SK-N-SH treated with all-trans-retinoic acid at 6 μM for 48 hours (cell line): ENCODE measurements around the gene INCENP.

Experiments
- ATAC-seq: fragments of 200-7000 bp; cut with Tn5 transposase; 3 replicates; pipeline ENCODE4 v1.9.1; 2020; ENCODE audit warnings: mild to moderate bottlenecking, moderate library complexity
- ARNTL ChIP-seq: fragments of 450-650 bp; formaldehyde crosslinking; IDR thresholded peaks from 2 replicates; pipeline ENCODE4 v1.5.0; 2020; ENCODE audit warnings: low read depth, mild to moderate bottlenecking, moderate library complexity, borderline replicate concordance
- BACH2 ChIP-seq: fragments of 250-450 bp; sonication (Bioruptor Pico); IDR thresholded peaks from 2 replicates; pipeline ENCODE4 v1.9.0; 2021; ENCODE audit warnings: mild to moderate bottlenecking, borderline replicate concordance
- CSDC2 ChIP-seq: fragments of 250-450 bp; sonication (Bioruptor Pico); IDR thresholded peaks from 2 replicates; pipeline ENCODE4 v1.5.0; 2020; ENCODE audit warnings: mild to moderate bottlenecking, moderate library complexity
- CSRNP3 ChIP-seq: fragments of 250-450 bp; sonication (Bioruptor Pico); IDR thresholded peaks from 2 replicates; pipeline ENCODE4 v1.5.1; 2021; ENCODE audit warnings: mild to moderate bottlenecking, moderate library complexity
- ESRRG ChIP-seq: fragments of 250-450 bp; sonication (Bioruptor Pico); IDR thresholded peaks from 2 replicates; pipeline ENCODE4 v1.6.1; 2021; ENCODE audit warnings: mild to moderate bottlenecking
- GLIS3 ChIP-seq: fragments of 250-450 bp; sonication (Bioruptor Pico); IDR thresholded peaks from 2 replicates; pipeline ENCODE4 v1.5.0; 2020; ENCODE audit warnings: mild to moderate bottlenecking, moderate library complexity
- ISL1 ChIP-seq: fragments of 250-450 bp; sonication (Bioruptor Pico); IDR thresholded peaks from 2 replicates; pipeline ENCODE4 v2.1.2; 2022; ENCODE audit warnings: mild to moderate bottlenecking, moderate library complexity
- OSR1 ChIP-seq: fragments of 250-450 bp; sonication (Bioruptor Pico); IDR thresholded peaks from 2 replicates; pipeline ENCODE4 v1.8.0; 2022; ENCODE audit warnings: moderate library complexity, mild to moderate bottlenecking, inconsistent platforms
- PATZ1 ChIP-seq: fragments of 250-450 bp; sonication (Bioruptor Pico); IDR thresholded peaks from 2 replicates; pipeline ENCODE4 v1.8.0; 2020; ENCODE audit warnings: mild to moderate bottlenecking, moderate library complexity, borderline replicate concordance
- PPARA ChIP-seq: fragments of 250-450 bp; sonication (Bioruptor Pico); IDR thresholded peaks from 2 replicates; pipeline ENCODE4 v1.5.0; 2020; ENCODE audit warnings: mild to moderate bottlenecking, borderline replicate concordance
- RARB ChIP-seq: fragments of 250-450 bp; sonication (Bioruptor Pico); IDR thresholded peaks from 2 replicates; pipeline ENCODE4 v1.8.0; 2021; ENCODE audit warnings: mild to moderate bottlenecking, moderate library complexity
- SNAI2 ChIP-seq: fragments of 250-450 bp; sonication (Bioruptor Pico); IDR thresholded peaks from 2 replicates; pipeline ENCODE4 v1.5.0; 2020; ENCODE audit warnings: mild to moderate bottlenecking, moderate library complexity
- TCF4 ChIP-seq: fragments of 250-450 bp; sonication (Bioruptor Pico); IDR thresholded peaks from 2 replicates; pipeline ENCODE4 v1.8.0; 2021; ENCODE audit warnings: mild to moderate bottlenecking, moderate library complexity, borderline replicate concordance
- TOX ChIP-seq: fragments of 250-450 bp; sonication (Bioruptor Pico); IDR thresholded peaks from 2 replicates; pipeline ENCODE4 v1.8.0; 2021; ENCODE audit warnings: mild to moderate bottlenecking, moderate library complexity, borderline replicate concordance
- ZC3H10 ChIP-seq: fragments of 250-450 bp; sonication (Bioruptor Pico); IDR thresholded peaks from 2 replicates; pipeline ENCODE4 v1.5.1; 2021; ENCODE audit warnings: mild to moderate bottlenecking, moderate library complexity
- ZFP3 ChIP-seq: fragments of 250-450 bp; sonication (Bioruptor Pico); IDR thresholded peaks from 2 replicates; pipeline ENCODE4 v1.5.0; 2020; ENCODE audit warnings: mild to moderate bottlenecking, moderate library complexity
- ZFP30 ChIP-seq: fragments of 450-650 bp; formaldehyde crosslinking; IDR thresholded peaks from 2 replicates; pipeline ENCODE4 v1.5.0; 2022; ENCODE audit warnings: mild to moderate bottlenecking, moderate library complexity
- ZNF565 ChIP-seq: fragments of 450-650 bp; formaldehyde crosslinking; conservative IDR thresholded peaks from 2 replicates; pipeline ENCODE4 v1.5.0; 2020; ENCODE audit warnings: low read depth, mild to moderate bottlenecking, moderate library complexity
- ZNF70 ChIP-seq: fragments of 450-650 bp; formaldehyde crosslinking; IDR thresholded peaks from 2 replicates; pipeline ENCODE4 v1.5.0; 2020; ENCODE audit warnings: mild to moderate bottlenecking, moderate library complexity
- ZNF8 ChIP-seq: fragments of 450-650 bp; formaldehyde crosslinking; IDR thresholded peaks from 2 replicates; pipeline ENCODE4 v1.5.0; 2020; ENCODE audit warnings: mild to moderate bottlenecking, moderate library complexity
- TF ChIP-seq, protein P1 (sequence below): fragments of 250-450 bp; sonication (Bioruptor Pico); IDR thresholded peaks from 2 replicates; pipeline ENCODE4 v1.8.0; 2021; ENCODE audit warnings: low read depth, mild to moderate bottlenecking, moderate library complexity, borderline replicate concordance
- TF ChIP-seq, protein P2 (sequence below): fragments of 250-450 bp; sonication (Bioruptor Pico); IDR thresholded peaks from 2 replicates; pipeline ENCODE4 v1.5.1; 2020; ENCODE audit warnings: low read depth, mild to moderate bottlenecking, moderate library complexity
- TF ChIP-seq, protein P3 (sequence below): fragments of 250-450 bp; sonication (Bioruptor Pico); IDR thresholded peaks from 2 replicates; pipeline ENCODE4 v1.5.0; 2020; ENCODE audit warnings: mild to moderate bottlenecking, moderate library complexity

INCENP gene

GRCh38 chr11:62186195-62186594, 62.4 kb downstream of the INCENP start:
- ATAC-seq = no peak

DNA sequence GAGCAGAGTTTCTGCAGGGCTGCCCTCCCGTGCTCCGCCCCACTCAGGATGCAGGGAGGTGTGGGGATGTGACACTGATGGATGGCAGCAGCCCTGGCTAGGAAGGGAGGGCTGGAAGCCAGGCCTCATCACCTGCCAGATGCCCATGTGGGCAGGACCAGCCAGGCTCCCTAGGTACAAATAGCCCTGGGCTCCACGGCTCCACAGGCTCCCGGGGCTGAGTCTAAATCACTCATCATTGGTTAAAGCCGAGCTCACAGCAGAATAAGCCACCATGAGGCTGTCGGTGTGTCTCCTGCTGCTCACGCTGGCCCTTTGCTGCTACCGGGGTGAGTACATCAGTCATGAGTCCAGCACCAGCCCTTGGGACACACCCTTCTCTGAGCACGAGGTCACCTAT, 66.2 kb downstream of the INCENP start, which contains the start of gene SCGB1D1:
SCGB1D1 (plus strand) TSS at position 206 of the 400 bp plus-strand sequence; CDS start at position 275, 69 bp downstream.
- no peak for ATAC-seq
- TF ChIP-seq, protein P1, sequence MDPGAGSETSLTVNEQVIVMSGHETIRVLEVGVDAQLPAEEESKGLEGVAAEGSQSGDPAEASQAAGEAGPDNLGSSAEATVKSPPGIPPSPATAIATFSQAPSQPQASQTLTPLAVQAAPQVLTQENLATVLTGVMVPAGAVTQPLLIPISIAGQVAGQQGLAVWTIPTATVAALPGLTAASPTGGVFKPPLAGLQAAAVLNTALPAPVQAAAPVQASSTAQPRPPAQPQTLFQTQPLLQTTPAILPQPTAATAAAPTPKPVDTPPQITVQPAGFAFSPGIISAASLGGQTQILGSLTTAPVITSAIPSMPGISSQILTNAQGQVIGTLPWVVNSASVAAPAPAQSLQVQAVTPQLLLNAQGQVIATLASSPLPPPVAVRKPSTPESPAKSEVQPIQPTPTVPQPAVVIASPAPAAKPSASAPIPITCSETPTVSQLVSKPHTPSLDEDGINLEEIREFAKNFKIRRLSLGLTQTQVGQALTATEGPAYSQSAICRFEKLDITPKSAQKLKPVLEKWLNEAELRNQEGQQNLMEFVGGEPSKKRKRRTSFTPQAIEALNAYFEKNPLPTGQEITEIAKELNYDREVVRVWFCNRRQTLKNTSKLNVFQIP (CRISPR knock-in tag) = no peak
- TF ChIP-seq PPARA (CRISPR knock-in tag) (no peak), CSRNP3 (CRISPR knock-in tag) (no peak), SNAI2 (no peak), ZFP3 (CRISPR knock-in tag) (no peak), ZNF565 (CRISPR knock-in tag) (no peak), ZNF8 (no peak), ZFP30 (CRISPR knock-in tag) (no peak), GLIS3 (CRISPR knock-in tag) (no peak), ZNF70 (no peak), BACH2 (CRISPR knock-in tag) (no peak), TOX (no peak), ISL1 (CRISPR knock-in tag) (no peak), RARB (CRISPR knock-in tag) (no peak)

More at GRCh38 chr11:62186195-62186594, 62.4 kb downstream of the INCENP start:
- TF ChIP-seq ZFP3 (CRISPR knock-in tag) = no peak
- no peak for TF ChIP-seq OSR1 (CRISPR knock-in tag)
- TF ChIP-seq, protein P1 (CRISPR knock-in tag) = no peak
- TF ChIP-seq TCF4 (CRISPR knock-in tag) = no peak
- TF ChIP-seq ZNF565 (CRISPR knock-in tag) = no peak
- TF ChIP-seq ISL1 (CRISPR knock-in tag) = no peak
- no peak for TF ChIP-seq ZNF8
- TF ChIP-seq CSRNP3 (CRISPR knock-in tag) = no peak
- TF ChIP-seq, protein P2, sequence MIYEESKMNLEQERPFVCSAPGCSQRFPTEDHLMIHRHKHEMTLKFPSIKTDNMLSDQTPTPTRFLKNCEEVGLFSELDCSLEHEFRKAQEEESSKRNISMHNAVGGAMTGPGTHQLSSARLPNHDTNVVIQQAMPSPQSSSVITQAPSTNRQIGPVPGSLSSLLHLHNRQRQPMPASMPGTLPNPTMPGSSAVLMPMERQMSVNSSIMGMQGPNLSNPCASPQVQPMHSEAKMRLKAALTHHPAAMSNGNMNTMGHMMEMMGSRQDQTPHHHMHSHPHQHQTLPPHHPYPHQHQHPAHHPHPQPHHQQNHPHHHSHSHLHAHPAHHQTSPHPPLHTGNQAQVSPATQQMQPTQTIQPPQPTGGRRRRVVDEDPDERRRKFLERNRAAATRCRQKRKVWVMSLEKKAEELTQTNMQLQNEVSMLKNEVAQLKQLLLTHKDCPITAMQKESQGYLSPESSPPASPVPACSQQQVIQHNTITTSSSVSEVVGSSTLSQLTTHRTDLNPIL (CRISPR knock-in tag) = no peak
- no peak for TF ChIP-seq BACH2 (CRISPR knock-in tag)
- no peak for TF ChIP-seq ZNF70
- no peak for TF ChIP-seq SNAI2
- TF ChIP-seq ZC3H10 = no peak
- no peak for TF ChIP-seq PATZ1 (CRISPR knock-in tag)
- TF ChIP-seq TOX = no peak
- no peak for TF ChIP-seq ARNTL
- no peak for TF ChIP-seq ESRRG
- TF ChIP-seq, protein P3, sequence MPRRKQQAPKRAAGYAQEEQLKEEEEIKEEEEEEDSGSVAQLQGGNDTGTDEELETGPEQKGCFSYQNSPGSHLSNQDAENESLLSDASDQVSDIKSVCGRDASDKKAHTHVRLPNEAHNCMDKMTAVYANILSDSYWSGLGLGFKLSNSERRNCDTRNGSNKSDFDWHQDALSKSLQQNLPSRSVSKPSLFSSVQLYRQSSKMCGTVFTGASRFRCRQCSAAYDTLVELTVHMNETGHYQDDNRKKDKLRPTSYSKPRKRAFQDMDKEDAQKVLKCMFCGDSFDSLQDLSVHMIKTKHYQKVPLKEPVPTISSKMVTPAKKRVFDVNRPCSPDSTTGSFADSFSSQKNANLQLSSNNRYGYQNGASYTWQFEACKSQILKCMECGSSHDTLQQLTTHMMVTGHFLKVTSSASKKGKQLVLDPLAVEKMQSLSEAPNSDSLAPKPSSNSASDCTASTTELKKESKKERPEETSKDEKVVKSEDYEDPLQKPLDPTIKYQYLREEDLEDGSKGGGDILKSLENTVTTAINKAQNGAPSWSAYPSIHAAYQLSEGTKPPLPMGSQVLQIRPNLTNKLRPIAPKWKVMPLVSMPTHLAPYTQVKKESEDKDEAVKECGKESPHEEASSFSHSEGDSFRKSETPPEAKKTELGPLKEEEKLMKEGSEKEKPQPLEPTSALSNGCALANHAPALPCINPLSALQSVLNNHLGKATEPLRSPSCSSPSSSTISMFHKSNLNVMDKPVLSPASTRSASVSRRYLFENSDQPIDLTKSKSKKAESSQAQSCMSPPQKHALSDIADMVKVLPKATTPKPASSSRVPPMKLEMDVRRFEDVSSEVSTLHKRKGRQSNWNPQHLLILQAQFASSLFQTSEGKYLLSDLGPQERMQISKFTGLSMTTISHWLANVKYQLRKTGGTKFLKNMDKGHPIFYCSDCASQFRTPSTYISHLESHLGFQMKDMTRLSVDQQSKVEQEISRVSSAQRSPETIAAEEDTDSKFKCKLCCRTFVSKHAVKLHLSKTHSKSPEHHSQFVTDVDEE = no peak
- no peak for TF ChIP-seq PPARA (CRISPR knock-in tag)
- no peak for TF ChIP-seq CSDC2
